Loucy (cell line): Measurements from ENCODE around the gene NUP62.

Experiments
- H2AFZ ChIP-seq: fragments of 200-600 bp; sonication (generic); 2 replicates; pipeline ENCODE4 v1.6.0; 2016; ENCODE audit warnings: antibody characterized with exemption, mild to moderate bottlenecking, low read length, moderate library complexity
- H3F3A ChIP-seq: fragments of 200-600 bp; 2 replicates; pipeline ENCODE4 v1.6.0; 2016; ENCODE audit warnings: antibody characterized with exemption, low read depth, mild to moderate bottlenecking
- H3K27me3 ChIP-seq: fragments of 200-600 bp; sonication (generic); 2 replicates; pipeline ENCODE4 v1.6.1; 2014; ENCODE audit warnings: low read length, mild to moderate bottlenecking; ENCODE audit not compliant: insufficient read depth, poor library complexity, severe bottlenecking
- H3K36me3 ChIP-seq: fragments of 200-600 bp; sonication (generic); 2 replicates; pipeline ENCODE4 v1.6.1; 2016; ENCODE audit warnings: low read length; ENCODE audit not compliant: insufficient read depth
- H3K4me1 ChIP-seq: fragments of 200-600 bp; sonication (generic); 2 replicates; pipeline ENCODE4 v1.5.1; 2014; ENCODE audit warnings: low read length, mild to moderate bottlenecking; ENCODE audit not compliant: insufficient read depth, poor library complexity, severe bottlenecking
- H3K4me2 ChIP-seq: fragments of 200-600 bp; sonication (generic); 2 replicates; pipeline ENCODE4 v1.6.0; 2014; ENCODE audit warnings: antibody characterized with exemption, low read length, low read depth, mild to moderate bottlenecking; ENCODE audit not compliant: poor library complexity, severe bottlenecking
- H3K4me3 ChIP-seq: fragments of 200-600 bp; sonication (generic); 2 replicates; pipeline ENCODE4 v1.5.1; 2014; ENCODE audit warnings: low read length, mild to moderate bottlenecking, mixed read lengths; ENCODE audit not compliant: poor library complexity, severe bottlenecking
- H3K79me2 ChIP-seq: fragments of 200-600 bp; sonication (generic); 2 replicates; pipeline ENCODE4 v1.6.1; 2014; ENCODE audit warnings: low read length; ENCODE audit not compliant: insufficient read depth
- H3K9ac ChIP-seq: fragments of 200-600 bp; sonication (generic); 2 replicates; pipeline ENCODE4 v1.6.0; 2014; ENCODE audit warnings: mild to moderate bottlenecking, low read depth, low read length, moderate library complexity; ENCODE audit not compliant: poor library complexity, severe bottlenecking
- H3K9me2 ChIP-seq: fragments of 200-600 bp; sonication (generic); replicated peaks from 2 replicates; pipeline ENCODE4 v1.6.1; 2016; ENCODE audit warnings: low read depth, low read length, mixed read lengths
- H3K9me3 ChIP-seq: fragments of 200-600 bp; sonication (generic); 2 replicates; pipeline ENCODE4 v1.6.1; 2014; ENCODE audit warnings: mild to moderate bottlenecking, antibody characterized with exemption, low read length, low read depth; ENCODE audit not compliant: insufficient read depth
- H4K20me1 ChIP-seq: fragments of 200-600 bp; sonication (generic); 2 replicates; pipeline ENCODE4 v1.6.0; 2014; ENCODE audit warnings: antibody characterized with exemption, low read length, mild to moderate bottlenecking; ENCODE audit not compliant: insufficient read depth, poor library complexity, severe bottlenecking
- EZH2phosphoT487 ChIP-seq: fragments of 200-600 bp; IDR thresholded peaks from 2 replicates; pipeline ENCODE4 v1.6.1; 2018; ENCODE audit warnings: antibody characterized with exemption, mild to moderate bottlenecking, moderate library complexity, borderline replicate concordance
- TF ChIP-seq, protein P1 (sequence below): fragments of 200-600 bp; sonication (generic); conservative IDR thresholded peaks from 2 replicates; pipeline ENCODE4 v1.5.1; 2014; ENCODE audit warnings: mild to moderate bottlenecking, antibody characterized with exemption, low read length

Gene NUP62, protein sequence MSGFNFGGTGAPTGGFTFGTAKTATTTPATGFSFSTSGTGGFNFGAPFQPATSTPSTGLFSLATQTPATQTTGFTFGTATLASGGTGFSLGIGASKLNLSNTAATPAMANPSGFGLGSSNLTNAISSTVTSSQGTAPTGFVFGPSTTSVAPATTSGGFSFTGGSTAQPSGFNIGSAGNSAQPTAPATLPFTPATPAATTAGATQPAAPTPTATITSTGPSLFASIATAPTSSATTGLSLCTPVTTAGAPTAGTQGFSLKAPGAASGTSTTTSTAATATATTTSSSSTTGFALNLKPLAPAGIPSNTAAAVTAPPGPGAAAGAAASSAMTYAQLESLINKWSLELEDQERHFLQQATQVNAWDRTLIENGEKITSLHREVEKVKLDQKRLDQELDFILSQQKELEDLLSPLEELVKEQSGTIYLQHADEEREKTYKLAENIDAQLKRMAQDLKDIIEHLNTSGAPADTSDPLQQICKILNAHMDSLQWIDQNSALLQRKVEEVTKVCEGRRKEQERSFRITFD

DNA sequence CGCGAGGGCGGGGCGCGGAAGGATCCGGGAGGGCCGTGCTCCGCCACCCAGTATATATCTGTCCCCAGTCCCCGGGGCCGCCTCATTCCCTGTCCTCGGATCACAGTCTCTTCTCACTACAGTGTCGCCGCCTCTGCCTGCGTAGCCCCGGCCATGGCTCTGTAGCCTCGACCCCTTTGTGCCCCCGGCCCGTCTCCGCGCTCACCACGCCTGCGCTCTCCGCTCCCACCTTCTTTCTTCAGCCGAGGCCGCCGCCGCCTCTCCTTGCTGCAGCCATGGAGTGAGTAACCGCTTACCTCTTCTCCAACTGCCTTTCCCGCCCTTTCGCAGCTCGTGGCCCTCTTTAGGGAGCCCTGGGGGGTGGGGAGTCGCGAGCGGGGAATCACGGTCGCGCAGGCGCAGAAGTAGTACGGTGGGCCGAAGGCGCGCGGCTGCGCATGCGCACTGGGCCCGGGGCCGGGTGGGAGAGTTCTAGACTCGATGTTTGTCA lies at the start of gene NUP62, which contains the start of gene ATF5:
TSS of gene NUP62 (minus strand) at position 384 of the 490 bp plus-strand sequence. CDS start 19,697 bp downstream, outside the sequence.
TSS of gene ATF5 (plus strand) at position 85 of the 490 bp plus-strand sequence. CDS start 1,646 bp downstream, outside the sequence.
- H3K4me1 ChIP-seq: peaks cover 57% of the 10 kb centered on the region
- no peaks in the 10 kb centered on the region for H3K9me2 ChIP-seq
- peaks cover 64% of the 10 kb centered on the region for H3K79me2 ChIP-seq
- H4K20me1 ChIP-seq: peaks cover 43% of the 10 kb centered on the region
- H3K9me3 ChIP-seq: no peaks in the 10 kb centered on the region
- H3K36me3 ChIP-seq: peaks cover 9% of the 10 kb centered on the region; the same call in 1 of the 2 replicates
- H3K9ac ChIP-seq: peak within 1 kb of the TSS; percentile 97
- peak within 1 kb of the TSS; percentile 96 for H3K4me2 ChIP-seq
- peaks cover 7% of the 10 kb centered on the region for H3K27me3 ChIP-seq
- peaks cover 21% of the 10 kb centered on the region; the same call in 1 of the 2 replicates for H3F3A ChIP-seq
- peak within 1 kb of the TSS; percentile 63 for H2AFZ ChIP-seq
- H3K4me3 ChIP-seq: peak within 1 kb of the TSS; percentile 88
- TF ChIP-seq EZH2phosphoT487: no peak
- TF ChIP-seq, protein P1, sequence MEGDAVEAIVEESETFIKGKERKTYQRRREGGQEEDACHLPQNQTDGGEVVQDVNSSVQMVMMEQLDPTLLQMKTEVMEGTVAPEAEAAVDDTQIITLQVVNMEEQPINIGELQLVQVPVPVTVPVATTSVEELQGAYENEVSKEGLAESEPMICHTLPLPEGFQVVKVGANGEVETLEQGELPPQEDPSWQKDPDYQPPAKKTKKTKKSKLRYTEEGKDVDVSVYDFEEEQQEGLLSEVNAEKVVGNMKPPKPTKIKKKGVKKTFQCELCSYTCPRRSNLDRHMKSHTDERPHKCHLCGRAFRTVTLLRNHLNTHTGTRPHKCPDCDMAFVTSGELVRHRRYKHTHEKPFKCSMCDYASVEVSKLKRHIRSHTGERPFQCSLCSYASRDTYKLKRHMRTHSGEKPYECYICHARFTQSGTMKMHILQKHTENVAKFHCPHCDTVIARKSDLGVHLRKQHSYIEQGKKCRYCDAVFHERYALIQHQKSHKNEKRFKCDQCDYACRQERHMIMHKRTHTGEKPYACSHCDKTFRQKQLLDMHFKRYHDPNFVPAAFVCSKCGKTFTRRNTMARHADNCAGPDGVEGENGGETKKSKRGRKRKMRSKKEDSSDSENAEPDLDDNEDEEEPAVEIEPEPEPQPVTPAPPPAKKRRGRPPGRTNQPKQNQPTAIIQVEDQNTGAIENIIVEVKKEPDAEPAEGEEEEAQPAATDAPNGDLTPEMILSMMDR: no peak

DNA sequence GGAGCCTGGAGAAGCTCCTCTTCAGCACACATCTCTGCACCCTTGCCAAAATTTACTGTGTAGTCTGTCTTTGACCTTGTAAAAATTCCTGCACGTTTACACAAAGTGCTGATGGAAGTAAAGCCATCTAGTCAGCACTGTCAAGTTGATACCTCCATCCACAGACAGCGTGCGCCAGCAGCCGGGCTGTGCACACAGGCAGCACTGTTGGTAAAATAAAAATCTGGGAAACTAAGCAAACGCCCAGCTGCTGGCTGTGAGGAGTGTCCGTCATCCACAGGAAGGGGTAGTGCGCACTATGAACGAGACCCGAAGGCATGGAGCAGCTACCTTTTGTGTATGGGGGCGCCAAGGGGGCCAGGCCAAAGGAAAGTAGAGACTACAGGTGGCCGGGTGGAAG lies 49.0 kb upstream of the NUP62 start:
- H3K4me3 ChIP-seq: no peak overlapping the region
- TF ChIP-seq, protein P1: no peak
- no peak for TF ChIP-seq EZH2phosphoT487
- no peaks in the 10 kb centered on the region for H3K4me1 ChIP-seq
- H3K27me3 ChIP-seq: no peaks in the 10 kb centered on the region
- no peaks in the 10 kb centered on the region for H3K79me2 ChIP-seq
- H3K4me2 ChIP-seq: no peak overlapping the region
- H3K9me2 ChIP-seq: no peaks in the 10 kb centered on the region
- no peaks in the 10 kb centered on the region for H3F3A ChIP-seq
- no peak overlapping the region for H2AFZ ChIP-seq
- no peaks in the 10 kb centered on the region for H4K20me1 ChIP-seq
- no peaks in the 10 kb centered on the region for H3K9me3 ChIP-seq
- H3K9ac ChIP-seq: no peak overlapping the region
- 0 out of 2 replicates have a peak, but pooled peaks cover 10% of the 10 kb centered on the region for H3K36me3 ChIP-seq

DNA sequence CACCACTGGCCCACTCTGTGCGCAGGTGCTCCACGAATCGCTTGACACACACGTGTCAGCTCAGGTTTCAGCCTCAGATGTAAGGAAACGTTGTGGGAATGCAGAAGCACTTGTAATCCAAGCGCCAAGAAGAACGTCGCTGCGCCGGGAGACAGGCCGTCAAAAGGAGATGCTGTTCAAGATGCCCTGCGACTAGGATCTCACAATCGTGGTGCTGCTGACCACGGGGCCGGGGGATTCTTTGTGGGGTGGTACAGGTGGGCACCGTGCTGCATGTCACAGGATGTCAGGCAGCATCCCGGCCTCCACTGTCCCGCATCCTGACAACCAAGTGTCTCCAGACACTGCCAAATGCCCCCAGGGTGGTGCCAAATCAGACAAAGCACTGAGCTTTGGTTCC lies 48.6 kb upstream of the NUP62 start:
- Histone ChIP-seq H3K4me2 (no peak overlapping the region), H3K9me3 (no peaks in the 10 kb centered on the region), H3K4me3 (no peak overlapping the region), H3K4me1 (no peaks in the 10 kb centered on the region), H3K79me2 (no peaks in the 10 kb centered on the region), H3F3A (no peaks in the 10 kb centered on the region), H3K36me3 (0 out of 2 replicates have a peak, but pooled peaks cover 10% of the 10 kb centered on the region), H3K9ac (no peak overlapping the region), H3K27me3 (no peaks in the 10 kb centered on the region), H4K20me1 (no peaks in the 10 kb centered on the region), H3K9me2 (no peaks in the 10 kb centered on the region), H2AFZ (no peak overlapping the region)
- TF ChIP-seq, protein P1: no peak
- TF ChIP-seq EZH2phosphoT487: no peak
